HepG2 (cell line): ENCODE data around the gene GP1BA. TPM values are rescaled to one million over a fixed set of nuclear protein-coding genes. Genes with fewer than 3 reads are reported as not detected.

Experiments used
- ATAC-seq: fragments of 200-7000 bp; cut with Tn5 transposase; 3 replicates; pipeline ENCODE4 v1.9.1; 2020; ENCODE audit warnings: mild to moderate bottlenecking, moderate library complexity
- BruUV-seq: library from RNA; stranded (reverse); fragments of 400-500 nt; replicated peaks from 2 replicates; lab custom pipeline; 2021; lab: Mats Ljungman, UMichigan
- CTCF ChIA-PET: fragments of 300-600 bp; formaldehyde crosslinking; extraction: SDS; loops from one replicate; lab custom pipeline; 2021; ENCODE audit warnings: low total read pairs, inconsistent platforms, low intra/inter-chr PET ratio; lab: Yijun Ruan, JAX
- POLR2A ChIA-PET: fragments of 350-600 bp; sonication (Branson Sonifier 250); formaldehyde crosslinking; loops from one replicate; lab custom pipeline; 2020; ENCODE audit warnings: antibody characterized with exemption, inconsistent platforms; lab: Yijun Ruan, JAX
- DNase-seq: peaks from one replicate; pipeline ENCODE4 v3.0.0-alpha.2; 2015; ENCODE audit warnings: low spot score
- FAIRE-seq: peaks from 3 replicates; lab custom pipeline; 2011; peaks lifted over from hg19 to GRCh38; lab: Jason Lieb, UNC
- H2AFZ ChIP-seq: one replicate; pipeline ENCODE4 v1.6.1; 2011; ENCODE audit warnings: low read length, inconsistent platforms
- H3K27ac ChIP-seq: fragments of 300-600 bp; 3 replicates; pipeline ENCODE4 v1.8.0; 2011; ENCODE audit warnings: mixed run types, mild to moderate bottlenecking, mixed read lengths, low read length, inconsistent platforms; ENCODE audit not compliant: insufficient read depth; ENCODE audit errors: extremely low read length
- H3K27me3 ChIP-seq, 2 experiments: fragments of 200-600 bp in 1 of 2; 2 replicates in 1 of 2; 3 replicates in 1 of 2; pipeline versions ENCODE4 v1.6.0 to v1.8.0; 2011; ENCODE audit warnings: low read length in 2 of 2, mild to moderate bottlenecking in 2 of 2, moderate library complexity in 2 of 2, inconsistent platforms in 1 of 2; ENCODE audit not compliant: insufficient read depth in 2 of 2, control insufficient read depth in 1 of 2
- H3K36me3 ChIP-seq, 2 experiments: fragments of 200-600 bp in 1 of 2; replicated peaks in 1 of 2; 2 replicates in 1 of 2; 3 replicates in 1 of 2; pipeline versions ENCODE4 v1.5.1 to v1.8.0; 2011; ENCODE audit warnings: low read length in 2 of 2, inconsistent platforms in 1 of 2; ENCODE audit not compliant: insufficient read depth in 2 of 2, control insufficient read depth in 1 of 2
- H3K4me1 ChIP-seq: 2 replicates; pipeline ENCODE4 v1.5.1; 2012; ENCODE audit warnings: low read length, inconsistent platforms; ENCODE audit not compliant: insufficient read depth
- H3K4me2 ChIP-seq: 2 replicates; pipeline ENCODE4 v1.6.0; 2011; ENCODE audit warnings: low read depth, low read length, inconsistent platforms
- H3K4me3 ChIP-seq, 3 experiments: fragments of 200-600 bp in 1 of 3; sonication (generic), shearing (Covaris generic) in 1 of 3; replicated peaks in 1 of 3; 2 replicates each; pipeline ENCODE4 v1.5.1; 2011 to 2016; ENCODE audit warnings: low read length in 3 of 3, inconsistent platforms in 2 of 3, low read depth in 2 of 3, mild to moderate bottlenecking in 2 of 3, control low read depth in 1 of 3, mixed read lengths in 1 of 3; ENCODE audit not compliant: insufficient read depth in 1 of 3
- H3K79me2 ChIP-seq: one replicate; pipeline ENCODE4 v1.6.1; 2011; ENCODE audit warnings: low read length, inconsistent platforms; ENCODE audit not compliant: insufficient read depth
- H3K9ac ChIP-seq: 2 replicates; pipeline ENCODE4 v1.6.0; 2011; ENCODE audit warnings: mild to moderate bottlenecking, low read depth, low read length, inconsistent platforms; ENCODE audit not compliant: insufficient read depth
- H3K9me3 ChIP-seq: 2 replicates; pipeline ENCODE4 v1.5.1; 2012; ENCODE audit warnings: mild to moderate bottlenecking, low read length
- H4K20me1 ChIP-seq: 2 replicates; pipeline ENCODE4 v1.6.0; 2011; ENCODE audit warnings: inconsistent platforms, mild to moderate bottlenecking, low read length, moderate library complexity; ENCODE audit not compliant: insufficient read depth
- FOXK1 ChIP-seq: sonication (generic); formaldehyde crosslinking; IDR thresholded peaks from 2 replicates; pipeline ENCODE4 v1.4.0; 2020; ENCODE audit warnings: low read depth, missing genetic modification reagents, borderline replicate concordance
- HMG20A ChIP-seq: IDR thresholded peaks from 2 replicates; pipeline ENCODE4 v1.6.1; 2016; ENCODE audit warnings: borderline replicate concordance
- HNF4A ChIP-seq: sonication (generic); formaldehyde crosslinking; IDR thresholded peaks from 2 replicates; pipeline ENCODE4 v1.4.0; 2020; ENCODE audit warnings: missing genetic modification reagents
- JUNB ChIP-seq: sonication (generic); formaldehyde crosslinking; IDR thresholded peaks from 2 replicates; pipeline ENCODE4 v1.8.0; 2022; ENCODE audit warnings: missing genetic modification reagents, mild to moderate bottlenecking, borderline replicate concordance
- MIXL1 ChIP-seq: IDR thresholded peaks from 2 replicates; pipeline ENCODE4 v1.6.1; 2016
- RBFOX2 ChIP-seq: fragments of 200-400 bp; formaldehyde crosslinking; IDR thresholded peaks from 2 replicates; pipeline ENCODE4 v1.6.1; 2017; ENCODE audit warnings: low read depth, mild to moderate bottlenecking, low read length
- SKI ChIP-seq: fragments of 450-650 bp; IDR thresholded peaks from one replicate; pipeline ENCODE4 v1.6.1; 2018; ENCODE audit warnings: mild to moderate bottlenecking; ENCODE audit not compliant: partially characterized antibody
- SSRP1 ChIP-seq: IDR thresholded peaks from 2 replicates; pipeline ENCODE4 v1.6.1; 2016; ENCODE audit warnings: control low read depth
- ZNF335 ChIP-seq: sonication (generic); formaldehyde crosslinking; IDR thresholded peaks from 2 replicates; pipeline ENCODE4 v1.4.0; 2020; ENCODE audit warnings: missing genetic modification reagents
- ZNF878 ChIP-seq: sonication (generic); formaldehyde crosslinking; IDR thresholded peaks from 2 replicates; pipeline ENCODE4 v1.8.1; 2023; ENCODE audit warnings: mild to moderate bottlenecking, missing genetic modification reagents, moderate library complexity
- WGBS: methylation state at CpG from one replicate; pipeline ENCODE4 v1.1.6; 2017; ENCODE audit warnings: low lambda C conversion rate; 5-methylcytosine and 5-hydroxymethylcytosine counted together
- in situ Hi-C: cut with HindIII; loops from 2 replicates; pipeline ENCODE4 v1.10.0; 2017; ENCODE audit warnings: low pct_unique_long_range_greater_than_20kb; ENCODE audit not compliant: extremely low pct_ligation_motif_present
- intact Hi-C: fragments of 100-400 bp; cut with micrococcal nuclease; formaldehyde crosslinking; loops from one replicate; pipeline ENCODE4 v1.10.0; 2022; ENCODE audit not compliant: unreplicated experiment
- polyA plus RNA-seq, 8 experiments: library from polyadenylated mRNA; depleted of rRNA in 3 of 8; stranded (reverse) in 7 of 8; unstranded in 1 of 8; fragments of >200 nt; fragmentation: Illumina TruSeq in 4 of 8; extraction: Trizol in 4 of 8; gene quantifications; 2 replicates each; pipeline versions ENCODE4 v1.2.1 to v1.2.3, GENCODE V29; 2011 to 2016; ENCODE audit warnings: low read depth in 4 of 8, missing spikeins in 1 of 8, mixed read lengths in 1 of 8; ENCODE audit not compliant: insufficient read depth in 1 of 8
- total RNA-seq, 5 experiments: library from RNA; depleted of rRNA; stranded (reverse); fragments of >200 nt; fragmentation: Illumina TruSeq; extraction: Trizol; gene quantifications; 2 replicates each; pipeline ENCODE4 v1.2.3, GENCODE V29; 2016; ENCODE audit warnings: low read depth in 1 of 5
- TF ChIP-seq, protein P1 (sequence below): sonication (generic); formaldehyde crosslinking; conservative IDR thresholded peaks from 2 replicates; pipeline ENCODE4 v1.4.0; 2020; ENCODE audit warnings: mild to moderate bottlenecking, missing genetic modification reagents, moderate library complexity
- TF ChIP-seq, protein P2 (sequence below): sonication (generic); formaldehyde crosslinking; IDR thresholded peaks from 2 replicates; pipeline ENCODE4 v1.4.0; 2020; ENCODE audit warnings: mild to moderate bottlenecking, low read depth, missing genetic modification reagents
- TF ChIP-seq, protein P3 (sequence below): IDR thresholded peaks from 2 replicates; pipeline ENCODE4 v1.6.1; 2018; ENCODE audit warnings: missing genetic modification reagents, mild to moderate bottlenecking, missing compliant biosample characterization

Gene GP1BA
- total and polyA plus RNA-seq, 2 of the 13 experiments (the other 11 are each of a cell fraction or from before 2014, with no cell fraction given) = not detected

DNA sequence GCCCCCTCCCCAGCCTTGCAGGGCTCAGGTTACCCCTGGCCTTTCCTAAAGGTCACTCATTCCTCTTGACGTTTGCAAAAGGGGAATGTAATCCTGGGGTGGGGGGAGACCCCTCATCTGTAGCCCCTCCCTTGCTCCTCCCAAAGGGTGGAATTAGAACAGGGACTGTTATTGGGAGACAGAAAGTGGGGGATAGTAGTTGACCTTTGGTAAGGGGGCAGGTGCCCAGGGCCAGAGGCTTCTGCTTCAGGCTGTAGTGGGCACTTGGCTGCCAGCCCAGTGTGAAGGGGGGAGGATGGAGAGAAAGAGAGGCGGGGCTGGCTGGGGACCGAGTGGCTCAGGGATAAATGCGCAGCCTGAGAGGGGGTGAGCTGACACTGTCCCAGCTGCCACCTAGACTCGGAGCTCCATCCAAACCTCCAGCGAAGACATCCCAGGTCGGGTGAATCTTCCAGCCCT lies 18.7 kb downstream of the GP1BA start, which contains the start of gene ENO3 (continued):
- TF ChIP-seq, protein P1, sequence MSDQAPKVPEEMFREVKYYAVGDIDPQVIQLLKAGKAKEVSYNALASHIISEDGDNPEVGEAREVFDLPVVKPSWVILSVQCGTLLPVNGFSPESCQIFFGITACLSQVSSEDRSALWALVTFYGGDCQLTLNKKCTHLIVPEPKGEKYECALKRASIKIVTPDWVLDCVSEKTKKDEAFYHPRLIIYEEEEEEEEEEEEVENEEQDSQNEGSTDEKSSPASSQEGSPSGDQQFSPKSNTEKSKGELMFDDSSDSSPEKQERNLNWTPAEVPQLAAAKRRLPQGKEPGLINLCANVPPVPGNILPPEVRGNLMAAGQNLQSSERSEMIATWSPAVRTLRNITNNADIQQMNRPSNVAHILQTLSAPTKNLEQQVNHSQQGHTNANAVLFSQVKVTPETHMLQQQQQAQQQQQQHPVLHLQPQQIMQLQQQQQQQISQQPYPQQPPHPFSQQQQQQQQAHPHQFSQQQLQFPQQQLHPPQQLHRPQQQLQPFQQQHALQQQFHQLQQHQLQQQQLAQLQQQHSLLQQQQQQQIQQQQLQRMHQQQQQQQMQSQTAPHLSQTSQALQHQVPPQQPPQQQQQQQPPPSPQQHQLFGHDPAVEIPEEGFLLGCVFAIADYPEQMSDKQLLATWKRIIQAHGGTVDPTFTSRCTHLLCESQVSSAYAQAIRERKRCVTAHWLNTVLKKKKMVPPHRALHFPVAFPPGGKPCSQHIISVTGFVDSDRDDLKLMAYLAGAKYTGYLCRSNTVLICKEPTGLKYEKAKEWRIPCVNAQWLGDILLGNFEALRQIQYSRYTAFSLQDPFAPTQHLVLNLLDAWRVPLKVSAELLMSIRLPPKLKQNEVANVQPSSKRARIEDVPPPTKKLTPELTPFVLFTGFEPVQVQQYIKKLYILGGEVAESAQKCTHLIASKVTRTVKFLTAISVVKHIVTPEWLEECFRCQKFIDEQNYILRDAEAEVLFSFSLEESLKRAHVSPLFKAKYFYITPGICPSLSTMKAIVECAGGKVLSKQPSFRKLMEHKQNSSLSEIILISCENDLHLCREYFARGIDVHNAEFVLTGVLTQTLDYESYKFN (CRISPR knock-in tag) = peak; percentile 78
- TF ChIP-seq JUNB (CRISPR knock-in tag) (no peak), MIXL1 (CRISPR knock-in tag) (no peak), SSRP1 (CRISPR knock-in tag) (no peak), ZNF335 (CRISPR knock-in tag) (peak; percentile 24; the same call in 1 of the 2 replicates), HMG20A (CRISPR knock-in tag) (no peak), RBFOX2 (no peak)

DNA sequence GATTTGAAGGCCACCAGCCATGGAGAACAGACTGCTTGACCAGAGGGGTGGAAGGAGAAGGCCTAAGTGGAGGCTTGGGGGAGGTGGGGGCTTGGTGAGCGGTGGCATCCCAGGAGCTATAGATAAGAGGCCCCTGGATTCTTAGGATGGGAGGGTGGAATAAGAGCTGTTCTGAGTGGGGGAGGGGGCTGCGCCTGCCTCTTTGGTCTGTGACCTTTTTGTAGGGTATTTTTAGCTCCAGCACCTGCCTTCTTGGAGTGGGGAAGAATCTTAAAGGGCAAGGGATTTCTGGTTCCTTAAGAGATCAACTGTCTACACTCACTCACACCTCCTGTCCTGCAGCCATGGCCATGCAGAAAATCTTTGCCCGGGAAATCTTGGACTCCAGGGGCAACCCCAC lies 19.4 kb downstream of the GP1BA start:
- intact Hi-C loops (loop anchor here (5.0 kb wide), 1 partner anchor 44 kb away; no protein-coding TSS in a partner anchor), in situ Hi-C loops (no loop called here)
- Histone ChIP-seq H3K9ac (peak overlapping the region; percentile 84), H3K27ac (peak overlapping the region; percentile 99), H3K36me3 (peaks cover 2 to 11% of the 10 kb centered on the region in 2 experiments; a peak in 3 of 5 replicates), H3K9me3 (no peaks in the 10 kb centered on the region), H4K20me1 (peaks cover 11% of the 10 kb centered on the region), H3K4me3 (peak overlapping the region; percentile 52 to 88 (median 86)), H2AFZ (no peak overlapping the region), H3K27me3 (no peaks in the 10 kb centered on the region; a peak in 1 of 5 replicates), H3K4me1 (peaks cover 44% of the 10 kb centered on the region), H3K79me2 (peaks cover 28% of the 10 kb centered on the region), H3K4me2 (peak overlapping the region; percentile 93)
- BruUV-seq = no TSS peak
- FAIRE-seq (no peak), ATAC-seq (no peak), DNase-seq (no peak)
- CTCF ChIA-PET = no interaction called here
- WGBS = 10% methylated on average over 3 of the region's 3 CpGs
- POLR2A ChIA-PET = interaction anchor here (0.7 to 10.0 kb wide), 8 partner anchors 8 to 155 kb away, joined by 3 to 273 read pairs (median 5); partner anchors contain the start of genes PSMB6, RNF167, SLC25A11 and SPAG7
- TF ChIP-seq, protein P2, sequence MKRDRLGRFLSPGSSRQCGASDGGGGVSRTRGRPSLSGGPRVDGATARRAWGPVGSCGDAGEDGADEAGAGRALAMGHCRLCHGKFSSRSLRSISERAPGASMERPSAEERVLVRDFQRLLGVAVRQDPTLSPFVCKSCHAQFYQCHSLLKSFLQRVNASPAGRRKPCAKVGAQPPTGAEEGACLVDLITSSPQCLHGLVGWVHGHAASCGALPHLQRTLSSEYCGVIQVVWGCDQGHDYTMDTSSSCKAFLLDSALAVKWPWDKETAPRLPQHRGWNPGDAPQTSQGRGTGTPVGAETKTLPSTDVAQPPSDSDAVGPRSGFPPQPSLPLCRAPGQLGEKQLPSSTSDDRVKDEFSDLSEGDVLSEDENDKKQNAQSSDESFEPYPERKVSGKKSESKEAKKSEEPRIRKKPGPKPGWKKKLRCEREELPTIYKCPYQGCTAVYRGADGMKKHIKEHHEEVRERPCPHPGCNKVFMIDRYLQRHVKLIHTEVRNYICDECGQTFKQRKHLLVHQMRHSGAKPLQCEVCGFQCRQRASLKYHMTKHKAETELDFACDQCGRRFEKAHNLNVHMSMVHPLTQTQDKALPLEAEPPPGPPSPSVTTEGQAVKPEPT (CRISPR knock-in tag) = no peak
- TF ChIP-seq, protein P3, sequence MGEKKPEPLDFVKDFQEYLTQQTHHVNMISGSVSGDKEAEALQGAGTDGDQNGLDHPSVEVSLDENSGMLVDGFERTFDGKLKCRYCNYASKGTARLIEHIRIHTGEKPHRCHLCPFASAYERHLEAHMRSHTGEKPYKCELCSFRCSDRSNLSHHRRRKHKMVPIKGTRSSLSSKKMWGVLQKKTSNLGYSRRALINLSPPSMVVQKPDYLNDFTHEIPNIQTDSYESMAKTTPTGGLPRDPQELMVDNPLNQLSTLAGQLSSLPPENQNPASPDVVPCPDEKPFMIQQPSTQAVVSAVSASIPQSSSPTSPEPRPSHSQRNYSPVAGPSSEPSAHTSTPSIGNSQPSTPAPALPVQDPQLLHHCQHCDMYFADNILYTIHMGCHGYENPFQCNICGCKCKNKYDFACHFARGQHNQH (CRISPR knock-in tag) = no peak
- TF ChIP-seq ZNF878 (CRISPR knock-in tag) = 0 out of 2 replicates have a peak, but pooled peaks have one; percentile 15
- TF ChIP-seq SKI = no peak
- no peak for TF ChIP-seq FOXK1
- TF ChIP-seq HNF4A (CRISPR knock-in tag) = no peak
